ENCODE measurements around the gene SLU7. TPM values are rescaled to one million over a fixed set of nuclear protein-coding genes. Genes with fewer than 3 reads are reported as not detected.

SLU7 gene
- total RNA-seq, 1 experiment from 2014 or later: 55.6 TPM

DNA sequence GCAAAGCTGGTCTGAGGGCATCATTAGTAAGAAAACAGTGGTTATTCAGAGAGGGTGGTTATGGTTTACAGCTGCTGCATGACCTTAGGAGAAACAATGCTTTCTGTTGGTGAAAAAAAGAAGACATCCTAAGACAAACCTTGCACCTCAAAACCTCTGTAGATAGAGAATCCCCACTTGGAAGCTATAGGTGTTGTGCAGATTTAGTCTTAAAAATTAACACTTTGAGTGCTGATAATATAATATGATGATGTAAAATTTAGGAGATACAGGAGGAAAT is 1.4 kb upstream of the SLU7 start:
- no peak for DNase-seq (ENCODE audit: extremely low read depth, low read depth)

DNA sequence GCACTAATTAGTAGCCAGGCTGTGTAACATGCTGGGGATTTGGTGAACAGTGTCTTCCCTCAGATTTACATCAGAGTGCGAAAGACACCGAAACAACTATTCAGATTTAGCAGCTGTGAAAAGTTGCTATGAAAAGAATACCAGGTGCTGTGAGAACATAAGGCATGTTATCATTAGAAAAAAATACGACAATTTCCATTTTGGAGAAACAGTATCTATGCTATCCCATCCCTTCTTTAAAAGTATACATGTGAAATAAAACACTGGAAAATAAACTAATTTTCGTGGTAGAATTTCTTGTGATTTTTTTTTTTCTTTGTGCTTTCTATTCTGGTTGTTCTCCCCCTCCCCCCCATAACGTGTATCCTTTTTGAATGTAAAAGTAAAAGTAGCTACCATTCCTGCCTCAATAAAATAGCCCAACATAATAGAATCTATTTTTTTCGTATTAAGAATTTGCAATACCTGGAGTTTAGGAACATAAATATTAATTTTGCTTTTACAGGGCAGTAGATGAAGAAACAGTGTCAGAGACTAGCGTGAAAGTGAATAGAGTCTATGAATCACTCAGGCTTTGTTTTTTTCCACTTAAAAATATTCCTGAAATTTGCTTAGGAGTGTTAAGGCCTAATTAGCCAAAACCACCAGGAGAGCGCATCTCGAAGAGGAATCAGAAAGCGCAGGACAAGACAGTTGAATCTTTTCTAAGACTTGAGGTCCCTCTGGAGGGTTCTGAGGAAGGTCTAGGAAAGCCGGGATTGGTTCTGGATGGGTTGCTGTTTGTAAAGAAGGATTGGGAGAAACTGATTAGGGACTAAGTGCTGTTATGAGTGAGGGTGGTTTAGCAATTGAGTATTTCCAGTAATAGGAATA is 813 bp upstream of the SLU7 start:
- DNase-seq (ENCODE audit: extremely low read depth, low read depth): no peak

DNA sequence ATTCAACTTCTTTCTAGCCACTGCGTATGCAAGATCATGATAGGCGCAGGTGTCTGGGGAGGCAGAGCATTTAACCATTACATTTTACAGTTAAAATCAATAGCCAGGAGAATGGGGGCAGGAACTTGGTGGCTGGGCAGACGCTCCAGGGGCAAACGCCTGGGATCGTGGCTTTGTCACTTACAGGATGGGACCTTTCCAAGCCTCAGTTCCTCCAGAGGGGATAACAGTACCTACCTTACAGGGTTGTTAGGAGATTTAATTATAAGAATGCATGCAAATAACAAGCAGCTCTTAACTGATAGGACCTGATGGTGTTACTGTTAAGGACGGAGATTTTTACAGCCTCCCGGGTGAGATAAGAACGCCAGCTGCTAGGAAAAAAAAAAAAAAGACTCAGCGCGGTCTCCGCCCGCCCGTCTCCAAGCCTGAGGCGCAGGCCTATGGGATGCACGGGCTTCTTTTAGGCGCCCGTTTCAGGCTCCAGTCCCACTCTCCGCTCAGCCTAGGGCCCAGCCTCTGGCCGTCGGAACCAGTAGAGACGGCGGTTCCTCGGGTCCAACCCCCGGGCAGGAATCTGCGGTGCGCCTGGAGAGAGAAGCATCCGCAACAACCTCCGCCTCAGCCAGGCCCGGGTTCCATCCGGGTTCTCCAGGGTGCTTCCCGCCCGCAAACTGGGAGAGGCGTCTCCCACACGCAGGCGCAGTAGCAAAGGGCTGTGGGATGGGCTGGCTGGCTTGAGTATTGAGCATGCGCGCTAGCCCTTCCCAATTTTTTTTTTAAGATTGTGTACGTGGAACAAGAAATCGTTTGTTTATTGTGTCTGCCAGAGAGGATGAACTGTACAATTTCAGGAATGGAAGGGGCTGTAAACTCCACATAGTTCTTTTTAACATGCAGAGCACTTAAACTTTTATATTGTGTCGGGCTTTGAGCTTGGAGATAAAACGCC is 19.2 kb downstream of the SLU7 start, which contains the start of gene FAM200C:
Gene FAM200C, minus strand, starts transcription at position 653 of the 952 bp plus-strand sequence. CDS start 4,564 bp downstream, outside the sequence.
- DNase-seq (ENCODE audit: extremely low read depth, low read depth): peak; percentile 94

DNA sequence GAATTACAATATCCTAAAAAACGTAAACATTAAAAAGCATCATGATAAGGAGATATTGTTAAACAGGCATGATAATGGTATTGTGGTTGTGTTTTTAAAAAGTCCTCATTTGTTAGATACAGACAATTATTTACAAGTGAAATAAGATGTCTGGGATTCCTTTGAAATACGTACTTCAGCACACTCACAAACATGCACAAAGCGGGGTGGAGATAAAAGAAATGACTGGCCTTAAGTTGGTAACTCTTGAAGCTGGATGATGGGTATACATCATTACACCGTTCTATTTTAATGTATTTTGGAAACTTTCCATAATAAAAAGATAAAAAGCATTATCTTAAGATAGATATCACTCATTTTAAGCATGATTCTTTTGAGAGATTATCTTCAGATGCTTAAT is 20.1 kb downstream of the SLU7 start:
- no peak for DNase-seq (ENCODE audit: extremely low read depth, low read depth)

- DNase-seq (ENCODE audit: extremely low read depth, low read depth): no peak
Measured at GRCh38 chr5:160397492-160397891, 21.4 kb downstream of the SLU7 start.

DNA sequence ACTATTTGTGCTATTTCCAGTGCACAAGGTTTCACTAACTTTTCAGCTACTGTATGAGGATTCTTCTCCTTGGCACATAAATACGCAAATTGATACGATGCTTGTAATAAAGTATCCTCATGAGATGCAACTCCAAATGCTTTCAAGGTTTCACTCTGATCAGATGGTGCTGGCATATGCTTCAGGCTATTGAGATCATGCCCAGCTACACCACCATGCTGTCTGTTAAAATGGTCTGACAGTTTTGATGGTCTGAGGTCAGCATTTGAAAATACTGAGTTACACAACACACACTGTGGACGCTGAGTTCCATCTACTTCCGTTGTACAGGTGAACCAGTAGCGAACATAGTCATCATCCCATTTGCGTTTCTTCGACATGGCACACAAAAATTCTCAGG is 23.8 kb downstream of the SLU7 start:
- no peak for DNase-seq (ENCODE audit: extremely low read depth, low read depth)

GRCh38 chr5:160390787-160391696 is 27.8 kb downstream of the SLU7 start:
- peak; percentile 32 for DNase-seq (ENCODE audit: extremely low read depth, low read depth)

DNA sequence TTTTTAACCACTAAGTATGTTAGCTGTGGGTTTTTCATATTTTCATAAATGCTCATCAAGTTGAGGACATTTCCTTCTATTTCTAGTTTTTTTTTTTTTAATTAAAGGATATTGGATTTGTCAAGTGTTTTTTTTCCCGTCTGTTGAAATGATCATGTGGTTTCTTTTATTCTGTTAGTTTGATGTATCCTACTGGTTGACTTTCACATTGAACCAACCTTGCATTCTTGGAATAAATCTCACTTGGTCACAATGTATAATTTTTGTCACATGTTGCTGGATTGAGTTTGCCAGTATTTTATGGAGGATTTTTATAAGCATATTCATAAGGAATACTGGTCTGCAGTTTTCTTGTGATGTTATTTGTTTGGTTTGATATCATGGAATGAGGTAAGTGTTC is 31.4 kb downstream of the SLU7 start:
- DNase-seq (ENCODE audit: extremely low read depth, low read depth): no peak

DNA sequence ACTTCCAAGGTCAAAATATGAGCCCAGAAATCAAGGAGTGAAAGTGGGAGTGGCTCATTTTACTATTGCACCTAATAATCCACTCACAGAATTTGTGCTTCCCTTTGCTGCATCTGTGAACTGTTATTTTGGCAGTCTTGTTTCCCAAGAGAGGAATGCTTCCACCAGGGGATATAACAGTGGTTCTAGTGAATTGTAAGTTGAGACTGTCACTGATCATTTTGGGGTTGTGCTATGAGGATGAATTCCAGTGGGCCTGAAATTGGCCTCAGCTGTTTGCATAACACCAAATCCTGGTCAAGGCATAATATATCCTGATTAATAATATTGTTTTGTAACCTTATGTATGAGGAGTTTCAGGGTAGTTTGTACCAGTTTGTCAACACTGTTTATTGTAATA is 33.4 kb downstream of the SLU7 start:
- DNase-seq (ENCODE audit: extremely low read depth, low read depth): no peak

DNA sequence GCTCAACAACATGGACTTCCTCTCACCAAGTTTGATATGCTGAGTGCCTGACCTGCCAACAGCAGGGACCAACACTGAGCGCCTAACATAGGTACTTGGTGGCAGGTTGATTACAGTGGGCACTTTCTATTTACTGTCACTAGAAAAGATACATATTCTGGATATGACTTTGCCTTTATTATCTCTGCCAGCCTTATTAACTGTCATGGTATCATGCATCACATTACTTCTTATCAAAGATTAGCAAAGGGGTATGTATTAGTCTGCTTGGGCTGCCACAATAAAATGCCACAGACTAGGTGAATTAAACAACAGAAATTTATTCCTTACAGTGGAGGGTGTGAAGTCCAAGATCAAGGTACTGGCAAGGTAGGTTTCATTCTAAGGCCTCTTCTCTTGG is 34.2 kb downstream of the SLU7 start:
- DNase-seq (ENCODE audit: extremely low read depth, low read depth): no peak

- DNase-seq (ENCODE audit: extremely low read depth, low read depth): no peak
Measured at GRCh38 chr5:160382346-160382745, 36.5 kb downstream of the SLU7 start.

DNA sequence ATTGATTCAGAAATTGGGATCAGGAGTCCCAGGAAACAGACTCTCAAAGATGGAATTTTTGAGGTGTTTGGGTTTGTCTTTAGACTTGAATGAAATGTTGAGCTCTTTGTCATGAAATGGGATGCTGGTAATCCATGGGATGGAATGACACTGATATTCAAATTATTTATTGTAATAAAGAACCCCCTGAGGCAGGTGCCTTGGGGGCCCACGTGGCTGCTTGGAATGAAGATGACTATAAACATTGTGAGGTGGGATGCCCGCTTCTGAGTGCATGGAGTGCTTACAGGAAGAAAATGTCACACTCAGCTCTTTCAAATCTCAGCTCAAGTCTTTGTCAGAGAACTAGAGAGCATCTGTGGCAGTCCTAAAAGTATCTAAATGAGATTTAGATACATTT is 38.8 kb downstream of the SLU7 start:
- DNase-seq (ENCODE audit: extremely low read depth, low read depth): no peak

DNA sequence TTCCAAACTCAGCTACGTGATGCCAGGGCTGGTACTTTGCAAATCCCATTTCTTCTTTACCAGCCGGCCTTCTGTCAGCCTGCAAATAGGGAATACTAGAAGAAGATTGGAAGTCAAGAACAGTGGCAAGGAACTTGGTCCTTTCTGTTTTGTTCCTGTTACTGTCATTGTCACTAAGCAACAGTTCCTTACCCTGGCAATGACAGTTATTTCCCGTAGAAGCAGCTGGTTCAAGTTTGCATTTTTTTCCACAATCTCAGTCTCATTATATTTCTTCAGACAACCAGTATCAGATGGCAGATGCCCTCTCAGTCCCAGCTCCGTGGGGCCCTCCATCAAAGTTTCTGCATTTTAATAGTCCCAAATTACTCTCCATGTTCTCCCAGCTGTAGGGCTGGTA is 39.4 kb downstream of the SLU7 start:
- no peak for DNase-seq (ENCODE audit: extremely low read depth, low read depth)

DNA sequence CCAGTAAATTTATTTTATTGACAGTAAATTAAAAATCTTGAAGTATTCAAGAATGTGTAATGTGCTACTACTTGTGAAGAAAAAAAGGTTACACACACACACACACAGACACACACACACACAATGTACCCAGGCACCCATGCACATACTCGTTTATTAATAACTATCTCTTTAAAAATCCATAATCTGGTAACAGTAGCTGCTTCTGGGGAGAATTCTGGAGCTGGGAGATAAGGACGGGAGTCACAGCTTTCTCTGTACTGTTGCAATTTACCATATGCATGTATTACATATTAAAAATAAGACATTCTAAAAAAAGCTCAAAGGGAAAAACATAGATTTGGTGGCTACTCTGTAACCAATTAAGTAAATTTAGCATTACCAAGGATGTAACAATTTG is 40.6 kb downstream of the SLU7 start:
- no peak for DNase-seq (ENCODE audit: extremely low read depth, low read depth)

- DNase-seq (ENCODE audit: extremely low read depth, low read depth): no peak
Measured at GRCh38 chr5:160377651-160378050, 41.2 kb downstream of the SLU7 start.

GRCh38 chr5:160376416-160376815 is 42.5 kb downstream of the SLU7 start:
- DNase-seq (ENCODE audit: extremely low read depth, low read depth): no peak

DNA sequence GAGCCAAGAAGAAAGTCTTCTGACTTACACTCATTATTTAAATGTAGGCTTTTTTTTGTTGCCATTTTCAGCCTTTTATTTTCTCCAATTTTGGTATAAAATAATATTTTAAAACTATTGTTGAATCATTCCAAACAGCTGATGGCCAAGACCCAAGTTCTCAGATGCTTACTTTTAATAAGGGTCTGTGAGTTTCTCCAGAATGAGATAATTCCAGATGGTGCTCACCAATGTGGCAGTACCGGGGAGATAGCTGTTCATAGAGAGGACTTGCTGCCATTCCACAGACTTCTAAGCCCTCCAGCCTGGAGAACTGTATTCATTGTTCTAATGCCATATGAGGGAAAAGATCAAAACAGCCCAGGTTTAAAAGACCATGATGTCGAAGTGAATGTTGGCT is 43.2 kb downstream of the SLU7 start:
- no peak for DNase-seq (ENCODE audit: extremely low read depth, low read depth)

GRCh38 chr5:160375166-160375565 is 43.7 kb downstream of the SLU7 start:
- DNase-seq (ENCODE audit: extremely low read depth, low read depth): no peak

- DNase-seq (ENCODE audit: extremely low read depth, low read depth): no peak
Measured at GRCh38 chr5:160371294-160371693, 47.6 kb downstream of the SLU7 start.

- DNase-seq (ENCODE audit: extremely low read depth, low read depth): no peak
Measured at GRCh38 chr5:160370713-160371034, 48.2 kb downstream of the SLU7 start.

Data from NCI-H460 (cell line).